GM21423 (cell line): ENCODE data around the gene C5orf52.
"Not testable (repeated sequence)": the region's sequence is repeated elsewhere in the genome, so short reads cannot be mapped to it uniquely, and the experiment has no call there.

Experiments
- ATAC-seq: cut with Tn5 transposase; IDR thresholded peaks from one replicate; pipeline ENCODE4 v1.9.1; 2021; ENCODE audit warnings: mild to moderate bottlenecking, moderate library complexity; ENCODE audit not compliant: unreplicated experiment

C5orf52 gene

GRCh38 chr5:157674351-157674750 lies 3.0 kb downstream of the C5orf52 start:
- ATAC-seq = not testable (repeated sequence)

- ATAC-seq = no peak
Measured at GRCh38 chr5:157677931-157678330, 6.6 kb downstream of the C5orf52 start.

- no peak for ATAC-seq
Measured at GRCh38 chr5:157679801-157680200, 8.5 kb downstream of the C5orf52 start.

- ATAC-seq = no peak
Measured at GRCh38 chr5:157680239-157680638, 8.9 kb downstream of the C5orf52 start.

- ATAC-seq = no peak
Measured at GRCh38 chr5:157681048-157681447, 9.7 kb downstream of the C5orf52 start.

- ATAC-seq = no peak
Measured at GRCh38 chr5:157682257-157682656, 10.9 kb downstream of the C5orf52 start.

- not testable (repeated sequence) for ATAC-seq
Measured at GRCh38 chr5:157686276-157687197, 15.2 kb downstream of the C5orf52 start.

GRCh38 chr5:157687198-157687554 lies 15.8 kb downstream of the C5orf52 start:
- ATAC-seq = no peak

GRCh38 chr5:157689942-157690689 lies 18.8 kb downstream of the C5orf52 start:
- ATAC-seq = no peak

GRCh38 chr5:157690690-157691433 lies 19.5 kb downstream of the C5orf52 start:
- ATAC-seq = no peak

GRCh38 chr5:157693816-157694215 lies 22.5 kb downstream of the C5orf52 start:
- not testable (repeated sequence) for ATAC-seq

GRCh38 chr5:157696154-157696553 lies 24.8 kb downstream of the C5orf52 start:
- not testable (repeated sequence) for ATAC-seq

- not testable (repeated sequence) for ATAC-seq
Measured at GRCh38 chr5:157698674-157699073, 27.3 kb downstream of the C5orf52 start.

GRCh38 chr5:157703736-157704135 lies 32.4 kb downstream of the C5orf52 start:
- ATAC-seq = no peak

- ATAC-seq = no peak
Measured at GRCh38 chr5:157708866-157709265, 37.5 kb downstream of the C5orf52 start.

GRCh38 chr5:157709346-157709745 lies 38.0 kb downstream of the C5orf52 start:
- ATAC-seq = no peak

GRCh38 chr5:157710431-157710830 lies 39.1 kb downstream of the C5orf52 start:
- no peak for ATAC-seq

- ATAC-seq = no peak
Measured at GRCh38 chr5:157710882-157711281, 39.5 kb downstream of the C5orf52 start.

GRCh38 chr5:157713830-157714595 lies 42.7 kb downstream of the C5orf52 start:
- no peak for ATAC-seq

GRCh38 chr5:157714596-157714864 lies 43.2 kb downstream of the C5orf52 start:
- no peak for ATAC-seq

- ATAC-seq = no peak
Measured at GRCh38 chr5:157718519-157718918, 47.2 kb downstream of the C5orf52 start.
